ENCODE measurements around the gene QSOX1.

QSOX1 gene

DNA sequence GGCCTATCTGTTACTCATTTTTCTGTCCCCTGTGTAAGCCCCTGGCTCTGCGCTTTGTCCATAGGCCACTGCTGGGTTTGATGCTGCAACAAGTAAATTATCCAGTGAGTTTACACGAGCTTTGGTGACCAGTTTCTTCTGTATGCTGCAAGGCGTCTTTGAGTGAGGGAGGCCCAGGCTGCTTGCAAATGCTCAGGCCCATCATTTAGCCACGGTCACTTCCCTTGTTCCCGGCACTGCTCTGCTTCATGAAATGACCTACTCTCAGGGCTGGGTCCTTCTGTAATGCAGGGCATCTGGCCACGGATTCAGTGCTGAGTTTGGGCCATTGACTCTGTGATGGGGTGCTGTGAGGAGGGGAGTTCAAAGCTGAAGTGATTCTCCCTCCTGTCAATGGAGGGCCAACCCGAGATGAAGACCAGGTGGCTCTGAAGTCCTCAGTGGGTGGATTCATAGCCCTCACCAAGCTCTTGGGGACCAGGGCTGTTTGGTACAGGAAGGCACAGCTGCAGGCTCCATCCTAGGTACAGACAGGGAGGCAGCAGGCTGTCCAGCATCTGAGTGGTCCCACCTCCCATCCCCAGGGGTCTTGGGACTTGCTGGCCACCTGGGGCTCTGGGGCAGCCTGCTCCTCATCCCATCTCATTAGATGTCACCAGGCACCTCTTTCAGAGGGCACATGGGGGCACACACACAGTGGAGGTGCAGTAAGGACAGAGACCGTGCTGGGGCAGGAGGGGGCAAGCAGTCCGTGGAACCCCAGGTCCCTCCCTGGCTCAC is 97.0 kb downstream of the QSOX1 start:
- Histone ChIP-seq H3K27ac (ENCODE audit: low read depth, low read length) (no peak overlapping the region), H3K9me3 (ENCODE audit: low read length) (no peaks in the 10 kb centered on the region), H3K27me3 (ENCODE audit: control insufficient read depth in 1 of 2, insufficient read depth in 2 of 2, low read length in 2 of 2) (peaks cover 3 to 45% of the 10 kb centered on the region in 2 donors), H3K36me3 (ENCODE audit: insufficient read depth, low read length) (no peaks in the 10 kb centered on the region), H3K9ac (ENCODE audit: low read length) (no peak overlapping the region), H3K4me1 (ENCODE audit: insufficient read depth, low read length) (no peaks in the 10 kb centered on the region), H3K4me3 (ENCODE audit: low read depth in 1 of 2, low read length in 2 of 2) (no peak overlapping the region)

DNA sequence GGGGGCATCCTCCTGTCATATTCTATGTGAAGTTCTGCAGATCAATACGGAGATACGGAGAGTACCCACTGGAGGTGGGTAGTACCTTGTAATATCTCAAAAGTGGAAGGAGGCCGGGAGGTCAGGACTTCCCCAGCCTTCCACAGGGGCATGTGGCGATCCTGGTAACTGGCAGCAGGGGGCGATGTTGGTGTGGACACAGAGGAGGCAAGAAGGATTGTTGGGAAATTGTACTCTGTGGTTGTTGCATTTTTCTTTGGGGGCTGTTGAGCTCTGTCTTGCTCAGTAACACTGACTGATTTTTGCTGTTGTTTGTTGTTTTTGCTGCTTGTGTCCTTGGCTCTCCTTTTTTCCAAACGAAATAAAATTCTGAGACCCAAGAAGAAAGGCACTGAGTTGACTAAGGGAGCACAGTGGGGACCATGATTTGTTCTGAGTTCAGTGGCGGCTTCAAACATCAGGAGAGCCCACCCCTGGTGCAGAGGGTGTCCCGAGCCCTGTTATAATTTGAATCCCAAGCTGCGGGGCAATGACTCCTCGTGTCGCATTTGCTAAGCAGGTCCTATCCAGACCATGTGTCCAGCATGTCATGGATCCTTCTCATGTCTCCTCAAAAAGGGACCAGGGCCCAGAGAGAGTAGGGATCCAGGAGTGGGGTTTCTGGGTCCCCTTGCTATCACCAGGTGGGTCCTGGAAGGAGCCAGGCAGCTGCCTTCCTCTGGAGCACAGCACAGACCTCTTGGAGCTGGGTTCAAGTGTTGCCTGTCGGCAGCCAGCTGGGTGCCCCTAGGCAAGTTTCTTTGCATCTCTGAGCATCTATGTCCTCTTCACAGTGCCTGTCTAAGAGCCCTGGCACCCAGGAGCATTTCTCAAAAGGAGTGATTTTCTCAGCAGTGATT is 98.2 kb downstream of the QSOX1 start:
- no peak overlapping the region for H3K9ac ChIP-seq (ENCODE audit: low read length)
- H3K4me1 ChIP-seq (ENCODE audit: insufficient read depth, low read length) = no peaks in the 10 kb centered on the region
- H3K27me3 ChIP-seq (ENCODE audit: control insufficient read depth in 1 of 2, insufficient read depth in 2 of 2, low read length in 2 of 2) = peaks cover 3 to 55% of the 10 kb centered on the region in 2 donors
- no peaks in the 10 kb centered on the region for H3K9me3 ChIP-seq (ENCODE audit: low read length)
- H3K27ac ChIP-seq (ENCODE audit: low read depth, low read length) = no peak overlapping the region
- no peak overlapping the region for H3K4me3 ChIP-seq (ENCODE audit: low read depth in 1 of 2, low read length in 2 of 2)
- H3K36me3 ChIP-seq (ENCODE audit: insufficient read depth, low read length) = no peaks in the 10 kb centered on the region
